HG03159 (cell line): ENCODE measurements around the gene BZW2.

Experiments used
- ATAC-seq: cut with Tn5 transposase; IDR thresholded peaks from one replicate; pipeline ENCODE4 v1.9.1; 2021; ENCODE audit warnings: mild to moderate bottlenecking, moderate library complexity; ENCODE audit not compliant: unreplicated experiment

The BZW2 gene

DNA sequence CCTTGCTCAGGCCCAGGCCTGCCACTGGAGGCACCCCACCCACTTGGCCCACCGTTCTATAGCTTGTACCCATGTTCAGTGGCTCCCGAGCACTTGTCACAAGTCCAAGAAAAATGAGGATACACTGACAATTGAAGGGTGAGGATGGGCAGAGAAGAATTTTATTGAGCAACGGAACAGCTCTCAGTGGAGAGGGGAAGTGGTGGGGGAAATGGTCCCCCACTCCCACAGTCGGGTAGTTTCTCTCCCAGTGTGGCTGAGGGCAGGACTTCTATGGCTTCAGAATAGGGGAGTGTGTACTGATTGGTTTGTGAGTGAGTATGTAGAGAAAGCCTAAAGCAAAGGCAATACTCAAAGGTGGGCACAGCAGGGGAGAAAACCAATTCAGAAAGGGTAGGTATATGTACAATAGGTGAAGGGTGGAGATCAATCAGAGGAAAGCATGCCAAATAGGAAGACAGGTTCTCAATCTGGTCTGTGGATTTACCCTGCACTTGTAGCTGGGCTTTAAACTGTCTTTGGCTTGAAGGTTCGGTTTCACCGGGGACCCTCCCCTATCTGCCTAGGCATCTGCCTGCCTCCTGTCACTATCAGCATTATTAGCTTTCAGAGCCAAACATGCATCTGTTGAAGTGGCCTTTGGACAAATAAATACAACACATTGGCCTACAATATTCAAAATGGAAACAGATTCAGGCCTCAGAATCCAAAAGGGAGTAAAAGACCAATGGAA, 98.7 kb downstream of the BZW2 start:
- ATAC-seq: no peak

DNA sequence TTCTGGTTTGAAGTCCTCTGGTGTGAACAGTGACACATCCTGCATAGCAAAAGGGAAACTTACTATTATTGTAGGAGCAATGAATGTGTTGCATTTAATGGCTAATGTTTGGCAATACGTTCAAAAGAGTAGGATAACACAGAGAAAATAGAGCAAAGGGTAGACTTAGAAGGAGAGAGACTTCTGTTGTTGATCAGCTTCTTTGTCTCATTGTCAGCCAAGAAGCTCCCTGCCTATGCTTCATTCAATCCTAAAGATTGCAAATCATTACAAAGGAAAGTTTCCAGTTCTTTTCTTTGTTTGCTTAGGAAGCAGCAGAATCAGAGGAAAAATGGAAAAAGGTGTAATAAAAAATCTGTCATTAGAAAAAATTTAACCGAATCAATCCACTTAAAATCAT, 99.7 kb downstream of the BZW2 start:
- ATAC-seq: no peak

GRCh38 chr7:16747102-16747501, 101.1 kb downstream of the BZW2 start:
- no peak for ATAC-seq

- ATAC-seq: peak; percentile 70
These were observed 107.3 kb downstream of the BZW2 start, which contains the start of gene TSPAN13 for GRCh38 chr7:16753102-16753931. TSS of gene TSPAN13 (plus strand) at chr7:16753755. CDS start at chr7:16753968, 213 bp downstream.

DNA sequence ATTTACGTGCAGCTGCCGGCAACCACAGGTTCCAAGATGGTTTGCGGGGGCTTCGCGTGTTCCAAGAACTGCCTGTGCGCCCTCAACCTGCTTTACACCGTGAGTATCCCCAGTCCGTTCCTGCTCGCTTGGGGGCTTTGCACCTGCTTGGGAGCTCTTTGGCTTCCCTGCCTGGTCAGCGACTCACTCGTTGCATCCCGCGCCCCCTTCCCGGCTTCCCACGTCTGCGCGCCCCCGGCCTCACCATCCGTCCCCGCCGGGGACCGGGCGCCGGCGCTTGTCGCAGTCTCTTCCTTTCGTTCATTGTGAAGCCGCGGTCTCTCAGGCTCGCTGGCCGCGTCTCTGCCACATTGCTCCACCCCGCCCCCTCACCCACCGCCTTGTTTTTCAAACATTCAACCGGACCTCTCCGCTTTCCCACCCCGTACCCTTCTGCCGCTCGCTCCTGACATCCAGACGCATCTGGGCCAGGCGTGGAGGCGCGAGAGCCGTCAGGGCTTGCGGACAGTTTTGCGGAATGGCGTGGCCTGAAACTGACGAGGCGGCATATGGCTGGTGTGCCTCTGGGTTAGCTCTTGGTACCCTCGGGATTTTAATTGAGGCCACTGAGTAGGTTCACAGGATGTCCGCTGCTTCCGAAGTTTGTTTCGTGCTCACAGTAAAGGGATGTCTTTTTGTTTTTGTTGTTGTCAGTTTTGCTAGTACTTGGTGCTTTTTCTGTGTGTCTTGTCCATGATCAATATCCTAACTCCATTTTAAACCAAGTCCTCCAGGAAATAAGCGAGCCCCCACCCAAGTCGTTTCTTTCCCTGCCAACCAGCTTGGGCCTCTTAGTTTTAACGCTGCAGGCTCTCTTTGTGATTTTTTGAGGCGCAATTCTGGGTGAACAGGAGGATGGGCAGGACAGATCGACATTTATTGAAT, 108.2 kb downstream of the BZW2 start:
- peak; percentile 31 for ATAC-seq

- ATAC-seq: no peak
These were observed 108.9 kb downstream of the BZW2 start for GRCh38 chr7:16754856-16755317.

DNA sequence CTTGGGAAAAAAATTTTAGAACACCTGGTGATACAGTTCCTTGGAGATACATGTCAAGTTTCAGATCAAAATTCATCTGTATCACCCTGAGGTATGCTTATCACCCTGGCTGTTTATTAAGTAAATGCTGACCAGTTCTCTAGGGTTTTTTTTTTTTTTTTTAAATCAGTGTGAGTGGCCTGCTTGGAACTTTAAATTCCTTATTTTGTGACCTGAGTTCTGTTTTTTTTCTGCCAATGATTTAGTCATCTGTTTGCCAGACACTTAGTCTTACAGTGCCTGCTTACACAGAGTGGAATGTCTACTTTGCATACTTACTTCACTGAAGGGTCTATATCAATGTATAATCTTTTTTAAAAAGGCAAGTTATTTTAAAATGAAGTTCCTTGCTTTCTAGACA, 109.4 kb downstream of the BZW2 start:
- no peak for ATAC-seq
